ENCODE data around the gene LZTR1. TPM values are rescaled to one million over a fixed set of nuclear protein-coding genes. Genes with fewer than 3 reads are reported as not detected.

Gene LZTR1
- total and polyA plus RNA-seq, 2 of the 4 experiments (the other 2 are of a cell fraction), result 22.8 to 41.3 TPM

DNA sequence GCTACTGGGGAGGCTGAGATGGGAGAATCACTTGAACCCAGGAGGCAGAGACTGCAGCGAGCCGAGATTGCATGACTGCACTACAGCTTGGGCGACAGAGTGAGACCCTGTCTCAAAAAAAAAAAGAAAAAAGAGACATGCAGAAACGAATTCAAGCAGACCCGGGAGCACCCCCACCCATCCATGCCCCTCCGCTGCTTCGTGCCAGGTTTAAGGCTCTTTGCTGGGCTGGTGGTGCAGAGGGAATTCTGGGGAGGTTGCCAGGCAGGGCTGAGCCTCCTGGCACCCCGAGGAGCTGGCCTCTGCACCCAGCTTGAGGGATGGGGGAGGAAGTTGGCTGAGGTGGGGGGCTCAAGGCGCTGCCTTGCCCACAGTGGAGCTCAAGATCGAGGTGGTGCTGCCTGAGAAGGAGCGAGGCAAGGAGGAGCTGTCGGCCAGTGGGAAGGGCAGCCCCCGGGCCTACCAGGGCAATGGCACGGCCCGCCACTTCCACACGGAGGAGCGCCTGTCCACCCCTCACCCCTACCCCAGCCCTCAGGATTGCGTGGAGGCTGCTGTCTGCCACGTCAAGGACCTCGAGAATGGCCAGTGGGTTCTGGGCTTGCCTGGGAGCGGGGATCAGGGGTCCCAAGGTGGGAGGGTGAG, 9.0 kb upstream of the LZTR1 start:
- Histone ChIP-seq H3K14ac (replicated peaks; ENCODE audit: low read depth, low read length) (no peak overlapping the region), H3K18ac (ENCODE audit: low read depth, low read length) (no peak overlapping the region), H2AFZ (replicated peaks; ENCODE audit: low read length, poor library complexity) (no peak overlapping the region), H4K8ac (ENCODE audit: low read depth in 2 of 2, low read length in 2 of 2) (no peak overlapping the region), H2BK20ac (ENCODE audit: low read depth, low read length) (no peak overlapping the region), H3K79me1 (ENCODE audit: low read depth in 1 of 2, low read length in 2 of 2) (no peaks in the 10 kb centered on the region), H4K5ac (ENCODE audit: low read depth, low read length) (no peak overlapping the region), H3K56ac (ENCODE audit: extremely low read depth, insufficient read depth, low read length) (no peak overlapping the region), H2BK5ac (ENCODE audit: low read depth, low read length, poor library complexity, severe bottlenecking) (no peak overlapping the region), H2AK9ac (replicated peaks; ENCODE audit: low read depth, low read length, poor library complexity) (no peak overlapping the region), H3K9me1 (ENCODE audit: insufficient read depth, low read length) (no peaks in the 10 kb centered on the region), H3K36me3 (ENCODE audit: control insufficient read depth, insufficient read depth, low read length) (no peaks in the 10 kb centered on the region), H3K4me3 (ENCODE audit: insufficient read depth, low read depth, low read length) (no peak overlapping the region), H2BK120ac (ENCODE audit: low read depth, low read length) (no peak overlapping the region), H3K9me3 (ENCODE audit: control insufficient read depth, insufficient read depth, low read length) (no peaks in the 10 kb centered on the region), H3K4me1 (ENCODE audit: control insufficient read depth, insufficient read depth, low read length) (no peaks in the 10 kb centered on the region), H3K23ac (ENCODE audit: low read depth, low read length) (no peak overlapping the region), H3K4me2 (ENCODE audit: low read depth, low read length) (no peak overlapping the region), H2BK15ac (ENCODE audit: low read depth, low read length) (no peak overlapping the region), H3K27me3 (ENCODE audit: control insufficient read depth, insufficient read depth, low read length) (peaks cover 2% of the 10 kb centered on the region; the same call in 1 of the 2 replicates), H3K4ac (ENCODE audit: low read depth, low read length) (no peak overlapping the region), H4K91ac (ENCODE audit: insufficient read depth, low read depth, low read length) (no peak overlapping the region), H3K9ac (ENCODE audit: low read depth, low read length) (no peak overlapping the region), H3K27ac (ENCODE audit: insufficient read depth, low read length) (no peak overlapping the region), H2AK5ac (ENCODE audit: low read depth, low read length) (no peak overlapping the region), H4K20me1 (ENCODE audit: insufficient read depth, low read length) (no peaks in the 10 kb centered on the region)
- ChIA-PET CTCF (no interaction called here), POLR2A (ENCODE audit: unreplicated experiment) (interaction anchor here (1.0 kb wide), 1 partner anchor 9 kb away, joined by 6 read pairs; the partner anchor contains the start of gene LZTR1)
- intact Hi-C loops (cut with micrococcal nuclease), result no loop called here
- 33% methylated on average over 1 of the region's 21 CpGs; no CpG with 5 or more reads in 1 of the 2 experiments for WGBS, 2 experiments (ENCODE audit: extremely low coverage in 2 of 2, insufficient read length in 1 of 2)
- ATAC-seq (ENCODE audit: low read depth) (no peak), DNase-seq (no peak)
- no peak for TF ChIP-seq NFE2L2 (IDR thresholded peaks at IDR 0.05; ENCODE audit: low read depth, low read length)
- TF ChIP-seq, protein P1, sequence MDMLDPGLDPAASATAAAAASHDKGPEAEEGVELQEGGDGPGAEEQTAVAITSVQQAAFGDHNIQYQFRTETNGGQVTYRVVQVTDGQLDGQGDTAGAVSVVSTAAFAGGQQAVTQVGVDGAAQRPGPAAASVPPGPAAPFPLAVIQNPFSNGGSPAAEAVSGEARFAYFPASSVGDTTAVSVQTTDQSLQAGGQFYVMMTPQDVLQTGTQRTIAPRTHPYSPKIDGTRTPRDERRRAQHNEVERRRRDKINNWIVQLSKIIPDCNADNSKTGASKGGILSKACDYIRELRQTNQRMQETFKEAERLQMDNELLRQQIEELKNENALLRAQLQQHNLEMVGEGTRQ (IDR thresholded peaks at IDR 0.05; ENCODE audit: low read depth, low read length), result no peak
- TF ChIP-seq MAZ (IDR thresholded peaks at IDR 0.05; ENCODE audit: borderline replicate concordance, low read depth, low read length), result no peak
- TF ChIP-seq SMC3 (IDR thresholded peaks at IDR 0.05; ENCODE audit: low read depth, low read length), result no peak
- TF ChIP-seq RFX5 (IDR thresholded peaks at IDR 0.05; ENCODE audit: low read depth, low read length), result no peak
- TF ChIP-seq MXI1 (IDR thresholded peaks at IDR 0.05; ENCODE audit: borderline replicate concordance, low read depth, low read length), result no peak
- no peak for TF ChIP-seq MAFK (IDR thresholded peaks at IDR 0.05; ENCODE audit: low read depth, low read length)
- no TSS peak for BruUV-seq (replicated peaks)
- in situ Hi-C loops (cut with MboI; ENCODE audit: low sequenced_read_pairs), result no loop called here
- dilution Hi-C loops (cut with HindIII; ENCODE audit: low sequenced_read_pairs, unreplicated experiment), result no loop called here
